Tibial nerve (tissue), 4 donors: Measurements from ENCODE around the gene CAMKMT. TPM values are rescaled to one million over a fixed set of nuclear protein-coding genes. Genes with fewer than 3 reads are reported as not detected.

ENCODE experiments used
- DNase-seq, 2 donors: peaks; one replicate each; pipeline ENCODE4 v3.0.0-alpha.2; 2019; ENCODE audit warnings: low spot score in 2 of 2
- H3K27ac ChIP-seq, 4 donors: fragments of 200-600 bp; sonication (generic) in 3 of 4; one replicate each; pipeline ENCODE4 v1.5.1; 2017 to 2019; ENCODE audit warnings: mild to moderate bottlenecking in 1 of 4
- H3K27me3 ChIP-seq, 2 donors: fragments of 200-600 bp; sonication (generic) in 1 of 2; one replicate each; pipeline versions ENCODE4 v1.5.1 to v1.6.0; 2017 to 2019
- H3K36me3 ChIP-seq, 3 donors: fragments of 200-600 bp; sonication (generic); one replicate each; pipeline ENCODE4 v1.5.1; 2018 to 2019
- H3K4me1 ChIP-seq, 4 donors: fragments of 200-600 bp; sonication (generic) in 3 of 4; one replicate each; pipeline ENCODE4 v1.5.1; 2017 to 2019
- H3K4me3 ChIP-seq, 4 donors: fragments of 200-600 bp; sonication (generic) in 3 of 4; one replicate each; pipeline ENCODE4 v1.5.1; 2017 to 2019; ENCODE audit warnings: mild to moderate bottlenecking in 1 of 4, moderate library complexity in 1 of 4
- H3K9me3 ChIP-seq, 4 donors: fragments of 200-600 bp; sonication (generic) in 3 of 4; one replicate each; pipeline ENCODE4 v1.5.1; 2017 to 2019
- CTCF ChIP-seq, 5 experiments: fragments of 200-600 bp in 3 of 5; fragments of 450-650 bp in 2 of 5; sonication (generic) in 3 of 5; IDR thresholded peaks; one replicate each; pipeline ENCODE4 v1.5.1; 2016 to 2019; ENCODE audit warnings: antibody characterized with exemption in 5 of 5, mild to moderate bottlenecking in 3 of 5, moderate library complexity in 2 of 5
- EP300 ChIP-seq, 2 donors: sonication (generic); formaldehyde crosslinking; IDR thresholded peaks; one replicate each; pipeline ENCODE4 v1.6.1; 2017; ENCODE audit warnings: antibody characterized with exemption in 2 of 2, mild to moderate bottlenecking in 1 of 2
- POLR2A ChIP-seq, 2 donors: fragments of 450-650 bp; IDR thresholded peaks; one replicate each; pipeline ENCODE4 v1.6.1; 2017; ENCODE audit warnings: antibody characterized with exemption in 2 of 2, mild to moderate bottlenecking in 2 of 2, moderate library complexity in 2 of 2
- WGBS, 2 donors: methylation state at CpG; one replicate each; pipeline ENCODE4 v1.1.5; 2018; 5-methylcytosine and 5-hydroxymethylcytosine counted together
- total RNA-seq, 4 donors: library from RNA; depleted of rRNA; stranded (reverse); fragments of >200 nt; gene quantifications; one replicate each; pipeline ENCODE4 v1.1.0, GENCODE V29; 2016

Gene CAMKMT
- total RNA-seq, 4 donors from 2014 or later: 8.4 to 14.1 (median 9.7) TPM

DNA sequence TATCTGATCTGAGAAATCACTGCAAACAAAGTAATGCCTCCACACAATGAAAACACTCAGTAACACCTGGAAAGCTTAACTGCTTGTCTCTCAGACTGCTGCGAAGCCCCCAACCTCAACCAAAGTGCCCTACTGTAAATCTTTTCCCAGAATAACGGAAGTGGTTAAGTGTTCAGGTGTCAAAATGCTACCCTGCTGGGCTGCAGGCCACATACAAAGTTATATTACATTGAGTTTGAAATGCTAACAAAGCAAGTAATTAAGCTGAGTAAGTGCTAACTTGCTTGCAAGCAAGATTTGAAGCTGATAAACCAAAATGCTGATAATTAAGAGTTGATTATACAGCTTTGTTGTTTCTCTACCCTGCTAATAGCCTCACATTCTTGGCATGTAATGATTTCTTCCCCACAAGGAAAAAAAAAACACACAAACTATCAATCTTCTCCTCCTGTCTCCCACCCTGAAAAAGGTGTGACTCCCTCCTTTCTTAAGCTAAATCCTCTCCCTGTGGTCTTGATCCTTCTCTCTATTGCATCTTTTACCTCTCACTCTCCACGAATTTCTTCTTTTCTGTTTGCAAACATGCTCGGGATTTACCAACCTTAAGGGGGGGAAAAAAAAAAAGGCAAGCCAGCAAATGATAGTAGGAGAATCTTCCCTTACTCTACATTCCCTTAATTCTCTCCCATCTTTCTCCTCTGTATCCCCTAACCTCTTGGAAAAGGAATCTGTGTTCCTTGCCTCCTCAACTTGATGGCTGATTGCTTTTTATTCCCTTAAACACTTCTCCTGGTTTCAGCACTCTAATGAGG is 312.9 kb downstream of the CAMKMT start:
- 50 to 53% methylated on average over 4 of the region's 4 CpGs for WGBS, 2 donors
- TF ChIP-seq CTCF (IDR thresholded peaks at IDR 0.05): no peak
- TF ChIP-seq EP300 (IDR thresholded peaks at IDR 0.05): no peak
- no peak for TF ChIP-seq POLR2A (IDR thresholded peaks at IDR 0.05)
- no peak overlapping the region for H3K27ac ChIP-seq
- H3K9me3 ChIP-seq: no peaks in the 10 kb centered on the region
- no peak for DNase-seq
- no peaks in the 10 kb centered on the region for H3K4me1 ChIP-seq
- H3K36me3 ChIP-seq: no peaks in the 10 kb centered on the region
- H3K4me3 ChIP-seq: no peak overlapping the region
- no peaks in the 10 kb centered on the region for H3K27me3 ChIP-seq

DNA sequence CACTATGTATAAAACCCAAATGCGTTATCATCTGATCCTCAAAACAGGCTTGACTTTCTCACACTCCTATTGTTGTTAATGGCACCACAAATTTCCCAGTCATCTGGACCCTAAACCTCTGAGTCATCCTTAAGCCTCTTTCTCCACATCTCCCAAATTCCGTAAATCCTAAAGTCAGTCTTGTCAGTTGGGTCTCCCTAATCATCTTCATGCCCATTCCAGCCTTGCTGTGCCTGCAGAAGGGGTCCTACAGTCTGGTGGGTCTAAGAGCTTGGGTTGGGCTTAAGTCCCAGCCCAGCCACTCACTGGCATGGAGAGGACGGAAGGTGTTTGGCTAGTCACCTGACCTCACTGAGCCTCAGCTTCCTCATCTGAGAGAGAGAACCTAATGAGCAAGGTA is 314.6 kb downstream of the CAMKMT start:
- Histone ChIP-seq H3K9me3 (no peaks in the 10 kb centered on the region), H3K4me3 (no peak overlapping the region), H3K4me1 (no peaks in the 10 kb centered on the region), H3K36me3 (no peaks in the 10 kb centered on the region), H3K27ac (no peak overlapping the region), H3K27me3 (no peaks in the 10 kb centered on the region)
- WGBS, 2 donors: 97 to 99% methylated on average over 3 of the region's 3 CpGs
- TF ChIP-seq EP300 (IDR thresholded peaks at IDR 0.05) (no peak), CTCF (IDR thresholded peaks at IDR 0.05) (no peak), POLR2A (IDR thresholded peaks at IDR 0.05) (no peak)
- DNase-seq: no peak

- TF ChIP-seq CTCF (IDR thresholded peaks at IDR 0.05) (no peak), EP300 (IDR thresholded peaks at IDR 0.05) (no peak), POLR2A (IDR thresholded peaks at IDR 0.05) (no peak)
- DNase-seq: no peak
- H3K4me3 ChIP-seq: no peak overlapping the region
- H3K27me3 ChIP-seq: no peaks in the 10 kb centered on the region
- 84 to 87% methylated on average over 4 of the region's 4 CpGs for WGBS, 2 donors
- H3K36me3 ChIP-seq: no peaks in the 10 kb centered on the region
- no peaks in the 10 kb centered on the region for H3K4me1 ChIP-seq
- no peaks in the 10 kb centered on the region for H3K9me3 ChIP-seq
- H3K27ac ChIP-seq: no peak overlapping the region
Measured at GRCh38 chr2:44679584-44679983, 317.8 kb downstream of the CAMKMT start.

DNA sequence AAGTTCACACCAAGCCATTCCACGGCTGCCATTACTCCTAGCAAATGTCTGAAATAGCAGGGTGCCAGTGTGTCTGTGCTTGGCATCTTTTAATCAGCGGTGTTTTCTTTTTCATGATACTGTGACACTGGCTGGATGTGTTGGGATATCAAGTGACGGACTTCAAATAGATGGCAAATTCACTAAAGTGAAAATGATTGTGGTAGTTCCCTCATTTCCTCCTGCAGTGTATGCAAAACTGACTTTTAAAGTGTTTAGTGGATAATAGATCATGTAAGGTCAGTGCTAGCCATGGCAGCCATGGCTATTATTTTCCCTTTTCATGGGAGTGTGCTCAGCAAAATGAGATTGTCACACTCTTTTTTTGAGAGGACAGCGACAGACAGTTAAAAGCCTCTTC is 318.2 kb downstream of the CAMKMT start:
- no peak overlapping the region for H3K4me3 ChIP-seq
- no peak overlapping the region for H3K27ac ChIP-seq
- 92 to 93% methylated on average over 4 of the region's 4 CpGs for WGBS, 2 donors
- no peaks in the 10 kb centered on the region for H3K9me3 ChIP-seq
- H3K36me3 ChIP-seq: no peaks in the 10 kb centered on the region
- no peak for DNase-seq
- no peak for TF ChIP-seq CTCF (IDR thresholded peaks at IDR 0.05)
- no peak for TF ChIP-seq POLR2A (IDR thresholded peaks at IDR 0.05)
- TF ChIP-seq EP300 (IDR thresholded peaks at IDR 0.05): no peak
- H3K27me3 ChIP-seq: no peaks in the 10 kb centered on the region
- no peaks in the 10 kb centered on the region for H3K4me1 ChIP-seq

DNA sequence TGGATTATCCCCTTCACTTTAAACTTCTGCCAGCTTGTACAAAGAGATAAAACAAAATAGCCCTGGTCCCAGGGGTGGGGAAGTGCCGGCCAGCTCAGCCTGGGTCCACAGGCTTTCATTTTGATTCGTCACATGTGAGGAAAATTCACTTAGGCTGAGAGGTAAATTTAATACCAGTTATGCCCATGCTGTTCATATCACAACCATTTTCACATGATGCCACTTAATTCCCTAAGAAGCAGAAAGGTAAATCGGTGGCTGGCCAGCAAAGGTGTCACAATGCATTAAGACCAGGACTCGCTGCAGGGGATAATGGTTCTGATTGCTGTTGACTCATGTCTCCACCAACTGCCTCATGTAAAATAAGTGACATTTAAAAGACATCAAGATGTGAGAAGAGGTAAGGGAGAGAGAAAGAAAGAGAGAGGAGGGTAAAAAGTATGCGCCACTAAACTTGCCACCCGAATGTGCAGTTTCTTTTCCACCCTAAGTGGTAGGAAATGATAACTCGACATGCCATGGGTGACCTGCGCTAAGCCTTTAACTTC is 318.8 kb downstream of the CAMKMT start:
- H3K36me3 ChIP-seq: no peaks in the 10 kb centered on the region
- 80 to 82% methylated on average over 8 of the region's 8 CpGs for WGBS, 2 donors
- H3K9me3 ChIP-seq: no peaks in the 10 kb centered on the region
- no peaks in the 10 kb centered on the region for H3K27me3 ChIP-seq
- no peak overlapping the region for H3K27ac ChIP-seq
- TF ChIP-seq CTCF (IDR thresholded peaks at IDR 0.05) (no peak), EP300 (IDR thresholded peaks at IDR 0.05) (no peak), POLR2A (IDR thresholded peaks at IDR 0.05) (no peak)
- no peak overlapping the region for H3K4me3 ChIP-seq
- DNase-seq: no peak
- H3K4me1 ChIP-seq: no peaks in the 10 kb centered on the region
